ENCODE data around the gene PITRM1. TPM values are rescaled to one million over a fixed set of nuclear protein-coding genes. Genes with fewer than 3 reads are reported as not detected.

Gene PITRM1
- polyA plus RNA-seq, 12 donors = 41.3 to 68.1 (median 58.8) TPM; not detected in 1

GRCh38 chr10:3105166-3105565 lies 67.4 kb downstream of the PITRM1 start:
- DNase-seq = no peak

DNA sequence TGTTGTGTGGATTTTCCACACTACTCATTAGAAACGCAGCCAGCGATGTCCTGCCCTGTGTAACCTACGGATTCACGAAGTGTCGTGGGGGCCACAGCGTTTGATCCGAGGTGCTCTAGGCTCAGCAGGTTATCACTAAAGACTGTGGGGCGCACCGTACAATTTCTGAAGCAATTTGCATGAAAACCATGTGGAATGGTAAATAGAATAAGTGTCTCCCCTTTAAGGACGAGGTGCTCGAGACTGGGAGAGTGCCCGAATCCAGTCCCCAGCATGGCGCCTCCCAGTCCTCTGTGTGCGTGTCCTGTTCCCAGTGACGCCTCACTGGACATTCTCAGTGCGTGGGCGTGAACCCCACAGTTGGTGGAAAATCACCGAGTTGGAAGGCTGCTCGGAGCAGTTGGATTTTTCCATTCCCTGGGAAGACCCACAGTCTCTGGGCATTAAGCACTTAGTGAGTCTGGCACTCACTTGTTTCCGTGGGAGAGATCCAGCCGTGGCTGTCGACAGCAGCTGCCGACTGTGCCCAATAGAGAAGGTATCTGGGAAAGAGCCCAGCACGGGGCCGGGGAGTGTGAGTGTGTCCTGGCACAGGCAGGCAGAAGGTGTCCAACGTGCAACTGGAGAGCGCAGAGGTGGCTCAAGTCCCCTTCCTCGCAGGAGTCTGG lies 68.2 kb downstream of the PITRM1 start:
- peak; percentile 40 for DNase-seq

GRCh38 chr10:3103646-3104045 lies 68.9 kb downstream of the PITRM1 start:
- DNase-seq = no peak

DNA sequence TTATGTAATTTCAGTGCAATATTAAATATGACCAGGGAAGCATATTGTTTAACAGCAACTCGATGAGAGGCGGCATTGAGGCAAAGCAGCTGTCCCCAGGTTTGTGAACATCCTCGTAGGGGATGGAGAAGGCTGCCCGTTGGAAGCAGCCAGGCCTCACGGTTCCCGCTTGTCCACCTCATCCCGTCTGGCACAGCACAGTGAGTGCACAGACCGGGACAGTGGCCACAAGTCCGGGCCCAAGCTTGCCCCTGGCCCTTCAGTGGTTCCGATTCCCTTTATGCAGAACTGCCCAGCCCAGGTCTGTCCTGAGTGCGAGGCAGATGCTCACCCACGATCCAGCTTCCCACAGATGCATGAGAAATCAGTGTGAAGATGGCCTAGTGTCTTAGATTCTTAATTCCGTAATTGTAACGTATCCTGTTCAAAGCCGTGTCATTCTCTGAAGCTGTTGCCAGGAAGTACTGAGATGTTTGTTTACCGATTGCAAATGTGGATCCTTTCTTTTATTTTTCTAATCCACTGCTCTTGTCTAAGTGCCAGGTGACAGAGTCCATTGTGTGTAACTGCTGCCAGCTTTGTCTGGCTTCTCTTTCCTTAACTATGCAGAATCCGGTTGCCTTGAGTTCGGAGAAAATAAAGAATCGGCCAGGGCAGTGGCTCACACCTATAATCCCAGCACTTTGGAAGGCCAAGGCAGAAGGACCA lies 69.7 kb downstream of the PITRM1 start:
- DNase-seq = peak; percentile 43

DNA sequence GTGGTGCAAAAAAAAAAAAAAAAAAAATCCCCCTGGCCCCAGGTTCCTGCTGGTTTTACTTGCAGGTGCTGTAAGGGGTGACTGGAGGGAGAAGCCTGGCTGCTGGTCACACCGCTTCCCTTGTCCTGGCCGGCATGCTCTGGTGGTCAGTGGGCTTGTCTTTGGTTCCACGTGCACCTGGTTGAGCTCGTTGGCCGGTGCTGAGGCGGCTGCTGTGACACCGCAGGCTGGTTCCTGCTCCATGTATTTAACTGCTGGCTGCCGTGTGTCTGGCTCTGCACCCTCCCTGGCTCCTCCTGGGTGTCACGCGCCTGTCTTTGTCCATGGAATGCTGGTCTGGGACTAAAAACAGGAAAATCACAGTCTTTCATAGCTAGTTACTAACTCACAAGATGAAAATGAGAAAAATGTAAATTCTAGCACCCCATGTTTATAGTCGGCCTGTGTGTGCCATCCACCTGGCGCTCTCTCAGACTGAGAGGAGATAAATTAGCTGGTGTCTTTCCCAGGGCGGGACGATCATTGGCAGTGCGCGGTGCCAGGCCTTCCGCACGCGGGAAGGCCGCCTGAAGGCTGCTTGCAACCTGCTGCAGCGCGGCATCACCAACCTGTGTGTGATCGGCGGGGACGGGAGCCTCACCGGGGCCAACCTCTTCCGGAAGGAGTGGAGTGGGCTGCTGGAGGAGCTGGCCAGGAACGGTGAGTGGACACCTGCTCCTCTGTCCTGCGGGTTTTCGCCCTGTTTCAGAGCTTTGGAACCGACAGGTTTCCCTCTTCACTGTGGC lies 71.5 kb downstream of the PITRM1 start:
- DNase-seq = no peak

DNA sequence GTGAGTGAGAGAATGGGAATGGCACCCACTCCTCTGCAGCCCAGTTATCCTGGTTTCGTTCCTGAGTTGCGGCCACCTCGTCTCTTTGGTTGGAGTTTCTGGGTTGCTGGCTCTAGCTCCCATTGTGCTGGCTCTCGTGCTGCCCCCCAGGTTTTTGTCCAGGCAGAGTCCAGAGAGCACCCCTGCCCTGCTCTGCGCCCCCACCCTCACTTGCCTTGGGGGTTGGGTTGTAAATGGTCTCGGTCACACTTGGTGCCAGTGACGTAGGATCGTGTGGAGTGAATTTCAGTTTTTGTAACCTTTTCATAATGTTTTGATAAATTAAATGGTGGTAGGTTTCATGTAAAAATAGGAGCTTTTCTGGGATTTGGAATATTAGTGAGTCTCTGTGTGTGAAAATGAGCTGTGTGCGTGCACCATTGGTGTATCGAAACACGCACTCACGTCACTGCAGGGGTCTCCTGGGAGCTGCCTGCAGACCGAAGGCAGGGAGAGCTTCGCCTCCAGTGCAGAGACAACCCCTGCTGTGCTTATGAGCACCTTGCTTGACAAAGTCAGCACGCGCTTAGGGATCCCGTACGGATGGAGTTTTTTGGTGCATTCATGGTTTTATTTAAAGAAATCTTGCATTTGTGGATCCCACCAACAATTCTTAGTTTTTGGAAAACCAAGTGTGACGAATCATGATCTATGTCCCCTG lies 72.3 kb downstream of the PITRM1 start:
- no peak for DNase-seq

- no peak for DNase-seq
Observed at GRCh38 chr10:3099291-3100092, 73.1 kb downstream of the PITRM1 start.

DNA sequence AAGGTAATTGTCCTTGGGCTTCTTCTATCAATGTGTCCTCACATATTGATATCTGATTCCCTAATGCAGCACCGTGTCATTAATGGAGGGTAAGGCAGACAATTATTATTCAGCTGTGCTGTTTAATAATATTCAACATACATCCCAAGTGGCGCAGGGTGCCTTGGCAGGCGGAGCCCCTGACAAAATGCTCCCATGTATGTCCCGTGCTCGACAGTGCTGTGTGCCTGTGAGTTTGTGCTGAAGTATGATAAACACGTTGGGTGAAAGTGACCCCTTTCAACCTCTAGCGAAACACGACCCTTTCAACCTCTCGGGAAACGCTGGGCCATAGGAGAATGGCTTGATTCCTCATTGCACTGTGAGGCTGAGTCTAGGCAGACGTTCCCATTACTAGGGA lies 73.9 kb downstream of the PITRM1 start:
- DNase-seq = no peak

DNA sequence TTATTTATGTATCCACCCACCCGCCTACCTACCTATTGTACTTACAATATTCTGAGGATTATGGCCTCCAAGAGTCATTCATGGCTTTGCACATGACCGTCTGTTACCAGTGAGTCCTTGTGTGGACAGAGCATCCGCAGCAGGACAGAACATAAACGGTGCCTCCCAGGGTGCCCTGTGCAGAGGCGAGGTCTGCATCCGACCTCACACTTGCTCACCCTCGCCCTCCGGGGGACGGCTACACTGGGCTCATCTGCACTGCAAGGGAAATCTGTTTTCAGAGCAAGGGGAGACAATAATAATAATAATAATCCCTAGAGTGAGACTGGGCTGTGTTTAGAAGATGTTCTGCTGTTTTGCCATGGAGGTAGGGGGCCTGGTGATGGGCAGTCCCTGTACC lies 75.4 kb downstream of the PITRM1 start:
- no peak for DNase-seq

DNA sequence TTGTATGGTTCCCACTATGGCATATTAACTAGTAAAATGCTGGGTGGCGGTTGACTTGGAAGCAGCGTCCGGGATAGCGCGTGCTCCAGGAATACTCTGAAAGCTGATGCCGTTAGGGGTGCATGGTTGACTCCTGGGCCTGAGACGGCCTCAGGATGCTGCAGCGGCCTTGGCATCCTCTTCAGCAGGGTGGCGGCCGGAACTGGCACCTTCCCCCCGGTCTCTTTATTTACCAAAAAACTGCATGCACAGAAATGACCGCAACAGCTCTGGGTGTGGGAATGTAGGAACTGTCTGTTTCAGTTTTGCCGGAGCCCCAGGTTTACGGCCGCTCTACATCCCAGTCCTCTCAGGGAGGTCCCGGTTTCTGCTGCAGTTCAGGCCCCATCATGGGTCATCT lies 76.4 kb downstream of the PITRM1 start:
- DNase-seq = no peak

GRCh38 chr10:3095373-3096139 lies 77.0 kb downstream of the PITRM1 start:
- DNase-seq = peak; percentile 56

DNA sequence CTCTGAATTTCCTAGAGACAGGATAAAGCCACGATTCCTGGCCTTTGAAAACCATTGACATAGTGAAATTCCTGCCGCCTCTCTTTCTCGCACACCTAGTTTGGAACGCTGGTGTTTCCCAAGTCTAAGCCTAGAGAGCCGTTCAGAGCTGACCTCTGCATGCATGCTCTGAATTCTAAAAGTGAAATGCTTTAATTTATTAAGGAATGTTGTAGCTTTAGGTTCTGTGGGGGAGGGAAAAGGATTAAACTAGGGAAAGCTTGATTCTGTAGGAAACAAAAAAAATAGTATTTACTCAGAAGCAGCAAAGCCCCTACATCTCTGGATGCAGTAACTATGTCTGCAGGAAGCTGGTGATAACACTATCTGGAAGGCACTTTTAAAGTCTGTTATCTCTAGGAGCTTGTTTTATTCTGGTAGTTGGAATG lies 78.0 kb downstream of the PITRM1 start:
- DNase-seq = no peak

GRCh38 chr10:3093996-3094395 lies 78.6 kb downstream of the PITRM1 start:
- DNase-seq = no peak

- DNase-seq = no peak
Observed at GRCh38 chr10:3091921-3092320, 80.7 kb downstream of the PITRM1 start.

DNA sequence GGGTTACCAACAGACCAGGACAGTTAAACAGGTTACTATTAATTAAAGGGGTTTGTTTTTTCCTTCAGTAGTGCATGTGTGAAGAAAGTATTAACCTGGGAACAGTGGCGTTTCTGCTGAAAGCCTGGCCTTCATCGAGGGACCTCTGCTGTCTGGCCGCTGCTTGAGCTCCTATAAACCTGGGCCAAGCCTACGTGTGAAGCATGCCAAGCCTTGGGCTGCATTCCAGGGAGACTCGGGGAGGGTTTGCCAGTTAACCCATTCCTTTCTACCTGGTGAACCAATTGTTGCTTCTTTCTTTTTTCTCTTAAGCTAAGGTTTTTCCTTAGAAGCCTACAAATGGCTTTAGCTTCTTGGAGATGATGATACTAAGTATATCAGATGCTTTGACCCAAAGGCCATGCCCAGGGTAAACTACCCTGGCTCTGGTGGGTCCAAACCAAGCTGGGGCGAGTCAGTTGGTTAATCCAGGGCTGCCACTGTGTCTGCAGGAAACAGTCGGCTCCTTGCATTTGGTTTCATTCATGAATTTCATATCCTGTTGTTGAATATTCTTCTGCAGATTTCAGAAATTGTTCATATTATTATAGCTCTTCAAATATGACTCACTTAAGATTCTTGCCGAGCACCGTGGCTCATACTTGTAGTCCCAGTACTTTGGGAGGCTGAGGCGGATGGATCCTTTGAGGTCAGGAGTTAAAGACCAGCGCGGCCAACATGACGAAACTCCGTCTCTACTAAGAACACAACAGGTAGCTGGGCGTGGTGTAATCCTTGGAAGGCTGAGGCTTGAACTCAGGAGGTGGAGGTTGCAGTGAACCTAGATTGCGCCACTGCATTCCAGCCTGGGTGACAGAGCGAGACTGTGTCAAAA lies 81.4 kb downstream of the PITRM1 start:
- no peak for DNase-seq

GRCh38 chr10:3090388-3090787 lies 82.2 kb downstream of the PITRM1 start:
- no peak for DNase-seq

Measured in muscle of arm (tissue), 12 donors.